Effector CD8-positive, alpha-beta T cell (primary cell): ENCODE results near the gene SNRNP25.
"Not testable (repeated sequence)": the region's sequence is repeated elsewhere in the genome, so short reads cannot be mapped to it uniquely, and the experiment has no call there.

Experiments used
- DNase-seq: peaks from one replicate; lab custom pipeline; 2025; lab: John Stamatoyannopoulos, UW
- total RNA-seq, 4 experiments: gene quantifications; one replicate each; lab custom pipeline; 2026; lab: John Stamatoyannopoulos, UW

The SNRNP25 gene
- total RNA-seq = 10.6 to 16.2 (median 13.3) reads per million in 4 experiments

DNA sequence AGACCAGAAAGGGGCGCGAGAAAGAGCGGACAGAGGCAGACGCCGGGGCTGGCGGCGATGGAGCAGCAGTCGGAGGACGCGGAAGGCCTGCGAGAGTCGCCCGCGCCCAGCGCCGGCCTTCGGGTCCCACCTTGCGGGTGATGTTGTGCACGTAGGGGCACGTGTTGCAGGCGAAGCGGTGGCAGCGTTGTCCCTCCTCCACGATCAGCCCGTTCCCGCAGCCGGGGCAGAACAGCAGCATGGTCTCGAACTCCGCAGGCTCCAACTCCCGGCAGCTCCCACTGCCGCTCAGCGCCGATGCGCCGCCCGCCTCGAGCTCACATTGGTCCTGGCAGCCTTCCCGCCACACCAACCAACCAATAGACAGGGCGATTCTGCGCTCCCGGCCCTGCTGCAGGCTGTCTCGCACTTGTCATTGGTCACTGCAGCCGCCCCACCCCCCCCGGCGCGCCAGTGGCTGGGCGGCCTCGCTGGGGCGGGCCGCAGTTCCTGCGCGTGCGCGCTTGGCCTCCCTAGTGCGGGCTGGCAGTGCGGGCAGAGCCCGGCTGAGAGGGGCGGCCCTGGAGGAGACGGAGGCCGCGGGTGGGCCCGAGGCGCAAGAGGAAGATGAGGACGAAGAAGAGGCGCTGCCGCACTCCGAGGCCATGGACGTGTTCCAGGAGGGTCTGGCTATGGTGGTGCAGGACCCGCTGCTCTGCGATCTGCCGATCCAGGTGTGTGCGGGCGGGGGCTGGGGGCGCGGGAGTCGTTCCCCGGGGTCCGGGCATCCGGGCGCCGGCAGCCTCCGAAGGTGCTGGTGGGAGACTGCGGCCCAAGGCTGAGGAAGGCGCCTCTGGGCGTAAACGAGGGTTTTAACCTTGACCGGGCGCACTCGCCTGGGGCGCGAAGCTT is at the start of gene SNRNP25, which contains the start of gene POLR3K:
TSS of gene SNRNP25 (plus strand) at position 483 of the 891 bp plus-strand sequence. CDS start at position 672, 189 bp downstream.
TSS of gene POLR3K (minus strand) at position 263 of the 891 bp plus-strand sequence. CDS start at position 241, 22 bp downstream.
- DNase-seq = peak; percentile 98

DNA sequence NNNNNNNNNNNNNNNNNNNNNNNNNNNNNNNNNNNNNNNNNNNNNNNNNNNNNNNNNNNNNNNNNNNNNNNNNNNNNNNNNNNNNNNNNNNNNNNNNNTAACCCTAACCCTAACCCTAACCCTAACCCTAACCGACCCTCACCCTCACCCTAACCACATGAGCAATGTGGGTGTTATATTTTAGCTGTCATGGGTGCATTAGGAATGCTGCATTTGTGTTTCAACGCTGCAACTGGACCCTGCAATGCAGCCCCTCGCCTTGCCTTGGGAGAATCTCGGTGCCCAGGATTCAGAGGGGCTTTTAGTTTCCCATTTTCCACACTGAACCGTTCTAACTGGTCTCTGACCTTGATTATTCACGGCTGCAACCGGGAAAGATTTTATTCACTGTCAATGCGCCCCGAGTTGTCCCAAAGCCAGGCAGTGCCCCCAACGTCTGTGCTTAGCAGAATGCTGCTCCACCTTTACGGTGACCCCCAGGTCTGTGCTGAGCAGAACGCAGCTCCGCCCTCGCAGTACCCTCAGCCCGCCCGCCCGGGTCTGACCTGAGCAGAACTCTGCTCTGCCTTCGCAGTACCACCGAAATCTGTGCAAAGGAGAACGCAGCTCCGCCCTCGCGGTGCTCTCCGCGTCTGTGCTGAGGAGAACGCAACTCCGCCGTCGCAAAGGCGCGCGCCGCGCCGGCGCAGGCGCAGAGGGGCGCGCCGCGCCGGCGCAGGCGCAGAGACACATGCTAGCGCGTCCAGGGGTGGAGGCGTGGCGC is 43.5 kb upstream of the SNRNP25 start:
- no peak for DNase-seq

DNA sequence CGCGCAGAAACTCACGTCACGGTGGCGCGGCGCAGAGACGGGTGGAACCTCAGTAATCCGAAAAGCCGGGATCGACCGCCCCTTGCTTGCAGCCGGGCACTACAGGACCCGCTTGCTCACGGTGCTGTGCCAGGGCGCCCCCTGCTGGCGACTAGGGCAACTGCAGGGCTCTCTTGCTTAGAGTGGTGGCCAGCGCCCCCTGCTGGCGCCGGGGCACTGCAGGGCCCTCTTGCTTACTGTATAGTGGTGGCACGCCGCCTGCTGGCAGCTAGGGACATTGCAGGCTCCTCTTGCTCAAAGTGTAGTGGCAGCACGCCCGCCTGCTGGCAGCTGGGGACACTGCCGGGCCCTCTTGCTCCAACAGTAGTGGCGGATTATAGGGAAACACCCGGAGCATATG is 42.9 kb upstream of the SNRNP25 start:
- peak; percentile 84 for DNase-seq

DNA sequence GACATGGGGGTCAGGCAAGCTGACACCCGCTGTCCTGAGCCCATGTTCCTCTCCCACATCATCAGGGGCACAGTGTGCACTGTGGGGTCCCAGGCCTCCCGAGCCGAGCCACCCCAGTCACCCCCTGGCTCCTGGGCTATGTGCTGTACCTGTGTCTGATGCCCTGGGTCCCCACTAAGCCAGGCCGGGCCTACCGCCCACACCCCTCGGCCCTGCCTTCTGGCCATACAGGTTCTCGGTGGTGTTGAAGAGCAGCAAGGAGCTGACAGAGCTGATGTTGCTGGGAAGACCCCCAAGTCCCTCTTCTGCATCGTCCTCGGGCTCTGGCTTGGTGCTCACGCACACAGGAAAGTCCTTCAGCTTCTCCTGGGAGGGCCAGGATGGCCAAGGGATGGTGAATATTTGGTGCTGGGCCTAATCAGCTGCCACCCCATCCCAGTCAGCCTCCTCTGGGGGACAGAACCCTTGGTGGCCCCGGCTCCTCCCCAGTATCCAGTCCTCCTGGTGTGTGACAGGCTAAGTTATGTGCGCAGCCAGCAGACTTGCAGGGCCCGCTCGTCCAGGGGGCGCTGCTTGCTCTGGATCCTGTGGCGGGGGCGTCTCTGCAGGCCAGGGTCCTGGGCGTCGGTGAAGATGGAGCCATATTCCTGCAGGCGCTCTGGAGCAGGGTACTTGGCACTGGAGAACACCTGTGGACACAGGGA is 36.4 kb upstream of the SNRNP25 start:
- DNase-seq = not testable (repeated sequence)

DNA sequence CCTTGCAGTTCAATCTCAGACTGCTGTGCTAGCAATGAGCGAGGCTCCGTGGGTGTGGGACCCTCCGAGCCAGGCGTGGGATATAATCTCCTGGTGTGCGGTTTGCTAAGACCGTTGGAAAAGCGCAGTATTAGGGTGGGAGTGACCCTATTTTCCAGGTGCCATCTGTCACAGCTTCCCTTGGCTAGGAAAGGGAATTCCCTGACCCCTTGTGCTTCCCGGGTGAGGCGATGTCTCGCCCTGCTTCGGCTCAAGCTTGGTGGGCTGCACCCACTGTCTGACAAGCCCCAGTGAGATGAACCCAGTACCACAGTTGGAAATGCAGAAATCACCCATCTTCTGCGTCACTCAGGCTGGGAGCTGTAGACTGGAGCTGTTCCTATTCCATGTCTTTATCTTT is 32.7 kb upstream of the SNRNP25 start:
- not testable (repeated sequence) for DNase-seq

DNA sequence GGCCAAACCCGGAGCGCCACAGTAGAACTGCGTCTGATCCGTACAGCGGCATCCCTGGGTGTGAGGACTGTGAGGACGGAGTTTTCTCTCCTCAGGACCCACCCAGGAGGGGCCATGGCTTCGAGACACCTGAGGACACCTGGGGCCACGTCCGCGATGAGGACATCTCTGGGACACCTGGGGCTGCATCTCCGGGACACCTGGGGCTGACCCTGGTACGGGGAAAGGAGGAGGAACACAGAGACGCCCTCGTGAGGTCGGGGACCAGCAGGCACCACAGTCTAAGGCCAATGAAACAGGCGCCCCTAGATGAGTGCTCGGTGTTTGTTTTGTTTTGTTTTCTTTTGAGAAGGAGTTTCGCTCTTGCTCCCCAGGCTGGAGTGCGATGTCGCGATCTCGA is 29.5 kb upstream of the SNRNP25 start:
- DNase-seq = not testable (repeated sequence)

DNA sequence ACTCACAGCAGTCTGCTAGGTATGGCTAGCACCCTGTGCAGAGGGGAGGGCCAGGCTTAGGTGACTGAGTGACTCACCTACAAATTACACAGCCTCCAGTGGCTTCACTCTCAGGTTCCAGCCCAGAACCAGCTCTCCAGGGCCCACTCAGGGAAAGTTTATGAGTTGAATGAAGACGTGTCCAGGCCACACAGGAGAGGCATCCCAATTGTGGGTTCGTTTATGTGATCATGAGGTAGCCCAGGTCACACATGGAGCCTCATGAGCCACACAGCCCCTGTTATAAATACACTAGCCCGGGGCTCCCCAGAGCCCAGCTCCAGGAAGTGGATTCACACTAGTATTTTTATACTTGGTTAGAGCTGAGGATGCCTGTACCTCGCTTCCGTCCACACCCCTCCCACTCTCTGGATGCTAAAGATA is 27.7 kb upstream of the SNRNP25 start:
- not testable (repeated sequence) for DNase-seq

DNA sequence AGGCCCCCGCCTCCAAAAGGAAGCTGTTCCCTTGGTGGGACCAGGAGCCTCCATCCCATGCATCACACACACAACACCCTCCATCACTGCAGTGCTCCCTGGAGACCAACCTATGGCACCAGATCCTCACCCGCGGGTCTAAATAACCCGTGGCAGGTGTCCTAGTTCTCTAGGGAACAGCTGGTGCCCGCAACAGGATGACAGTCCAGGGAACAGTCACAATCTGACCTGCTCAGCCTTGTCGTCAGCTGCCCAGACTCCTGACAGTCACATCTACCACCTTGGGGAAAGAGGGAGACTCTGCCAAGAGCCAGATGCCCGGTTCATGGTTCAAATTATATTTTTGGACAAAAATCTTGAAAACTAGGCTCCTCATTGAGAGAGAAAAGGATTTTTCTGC is 23.0 kb upstream of the SNRNP25 start:
- not testable (repeated sequence) for DNase-seq

DNA sequence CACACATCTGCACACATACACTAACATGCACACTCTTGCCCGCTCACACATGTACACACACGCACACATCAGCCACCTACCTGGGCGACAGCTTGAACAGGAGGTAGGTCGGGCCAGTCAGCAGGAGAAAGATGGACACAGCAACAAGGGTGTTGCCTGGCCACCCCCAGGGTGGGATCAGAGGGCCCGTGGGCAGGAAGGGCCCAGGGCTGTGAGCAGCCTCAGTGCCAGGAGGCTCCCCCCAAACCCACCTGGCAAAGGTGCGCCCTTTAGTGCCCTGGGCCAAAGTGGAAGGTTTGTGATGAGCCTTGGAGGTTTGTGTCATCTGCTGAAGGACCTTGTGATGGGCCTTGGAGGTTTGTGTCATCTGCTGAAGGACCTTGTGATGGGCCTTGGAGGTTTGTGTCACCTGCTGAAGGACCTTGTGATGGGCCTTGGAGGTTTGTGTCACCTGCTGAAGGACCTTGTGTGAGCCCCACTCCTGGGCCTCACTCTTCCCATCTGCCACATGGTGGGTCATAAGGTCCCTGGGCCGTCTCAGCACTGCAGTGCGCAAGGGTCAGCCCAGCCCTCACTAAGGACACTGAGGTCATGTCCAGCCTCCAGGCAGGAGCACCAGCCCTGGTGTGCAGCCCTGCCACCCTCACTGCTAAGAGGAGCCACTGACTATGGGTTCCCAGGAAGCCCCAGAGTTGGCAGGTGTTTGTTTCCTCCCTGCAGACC is 20.3 kb upstream of the SNRNP25 start:
- DNase-seq = not testable (repeated sequence)

DNA sequence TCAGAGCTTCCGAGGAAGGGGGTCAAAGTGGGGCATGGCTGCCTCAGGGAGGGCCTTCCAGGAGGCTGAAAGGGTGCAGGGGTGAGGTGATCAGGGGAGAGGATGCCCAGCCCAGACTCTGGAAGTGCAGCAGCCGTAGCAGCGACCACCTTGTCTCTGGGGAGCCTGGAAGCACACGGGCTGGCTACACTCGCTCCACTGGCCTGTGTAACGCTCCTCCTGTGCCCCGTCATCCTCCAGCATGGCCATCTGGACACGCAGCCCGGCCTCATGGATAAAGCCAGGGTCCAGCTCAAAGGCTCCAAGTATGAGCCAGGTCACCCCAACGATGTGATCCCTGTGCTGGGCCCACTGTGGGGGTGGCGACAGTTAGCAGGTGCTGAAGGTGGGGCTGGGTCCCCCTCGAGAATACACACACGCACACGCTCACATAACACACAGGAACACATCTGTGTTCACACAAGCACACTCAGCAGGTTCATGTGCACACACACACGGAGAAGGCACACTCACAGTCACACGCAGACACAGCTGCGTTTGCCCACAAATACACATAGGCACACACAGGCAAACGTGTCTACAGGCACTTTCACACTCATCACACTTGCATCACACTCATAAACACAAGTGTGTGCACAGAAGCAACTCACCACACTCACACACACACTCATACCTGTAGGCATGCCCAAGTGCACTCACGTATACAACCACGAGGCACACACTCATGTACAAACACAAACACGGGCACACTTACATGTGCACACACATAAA is 19.6 kb upstream of the SNRNP25 start:
- DNase-seq = no peak

DNA sequence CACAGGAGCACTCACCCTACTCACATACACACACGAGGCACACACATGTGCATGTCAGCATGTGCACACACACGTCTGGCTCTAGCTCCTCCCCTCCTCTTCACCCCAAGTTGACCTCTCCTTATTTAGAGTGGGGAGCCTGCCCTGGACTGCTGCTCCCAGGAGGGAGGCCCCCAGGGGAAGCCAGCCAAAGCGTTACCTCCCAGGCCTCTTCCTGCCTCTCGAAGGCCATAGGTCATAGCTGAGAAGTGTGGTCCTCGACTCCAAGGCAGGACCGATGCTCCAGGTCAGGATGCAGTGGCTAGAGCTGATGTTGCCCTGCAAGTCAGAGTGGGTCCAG is 19.0 kb upstream of the SNRNP25 start:
- no peak for DNase-seq

DNA sequence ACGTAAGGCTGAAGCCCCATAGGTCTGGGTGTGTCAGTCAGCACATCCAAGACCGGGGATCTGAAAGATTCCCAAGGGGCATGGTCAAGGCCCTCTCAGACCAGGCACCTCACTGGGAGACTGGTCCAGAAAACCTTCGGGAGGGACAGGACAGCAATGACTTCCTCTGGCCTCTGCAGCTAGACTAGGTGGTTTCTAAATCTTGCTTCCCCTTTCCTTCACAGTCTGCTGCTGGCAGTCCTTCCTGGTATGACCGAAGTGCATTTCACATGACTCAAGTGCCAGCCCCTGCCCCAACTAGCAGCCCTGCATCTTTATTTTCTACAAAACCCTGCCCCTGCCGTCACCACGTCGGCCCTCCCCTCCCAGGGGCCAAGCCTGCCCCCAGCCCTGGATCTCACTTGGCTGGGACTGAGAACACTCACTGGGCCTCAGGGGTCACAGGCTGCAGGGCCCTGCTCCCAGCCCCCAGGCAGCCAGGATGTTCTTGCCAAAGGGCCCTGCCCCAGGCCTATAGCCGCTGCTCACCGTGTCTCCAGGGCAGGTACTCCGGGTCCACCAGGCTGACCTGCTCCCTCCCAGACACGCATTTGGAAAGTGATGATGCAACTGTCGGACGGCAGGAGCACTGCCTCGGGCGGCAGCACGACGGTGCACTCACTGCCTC is 18.5 kb upstream of the SNRNP25 start:
- no peak for DNase-seq

DNA sequence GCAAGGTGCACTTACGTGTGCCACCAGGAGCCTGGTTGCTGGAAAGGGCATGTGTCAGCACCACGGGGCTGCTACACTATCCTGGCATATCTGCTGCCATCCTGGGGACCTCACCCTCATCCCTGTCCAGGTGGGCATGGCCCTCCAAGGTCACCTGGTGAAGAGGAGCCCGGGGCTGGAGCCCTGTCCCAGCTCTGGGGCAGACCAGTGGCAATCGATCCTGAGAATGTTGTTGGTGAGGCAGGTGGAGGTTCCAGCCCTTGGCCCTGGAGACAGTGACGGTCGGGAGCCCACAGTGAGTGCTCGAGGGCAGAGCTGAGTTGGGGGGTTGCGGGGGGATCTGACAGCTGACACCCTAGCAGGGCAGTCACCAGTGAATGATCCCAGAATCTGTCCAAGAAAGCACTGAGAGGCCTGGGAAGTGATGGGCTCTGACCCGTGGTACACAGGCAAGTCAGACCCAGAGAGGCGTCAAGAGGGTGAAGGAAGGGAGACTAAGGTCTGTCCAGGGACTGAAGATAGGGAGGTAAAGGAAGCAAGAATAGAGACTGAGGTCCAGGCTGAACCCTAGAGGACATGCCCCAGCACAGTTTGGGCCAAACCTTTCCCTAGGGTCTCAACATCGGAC is 17.8 kb upstream of the SNRNP25 start:
- DNase-seq = no peak

DNA sequence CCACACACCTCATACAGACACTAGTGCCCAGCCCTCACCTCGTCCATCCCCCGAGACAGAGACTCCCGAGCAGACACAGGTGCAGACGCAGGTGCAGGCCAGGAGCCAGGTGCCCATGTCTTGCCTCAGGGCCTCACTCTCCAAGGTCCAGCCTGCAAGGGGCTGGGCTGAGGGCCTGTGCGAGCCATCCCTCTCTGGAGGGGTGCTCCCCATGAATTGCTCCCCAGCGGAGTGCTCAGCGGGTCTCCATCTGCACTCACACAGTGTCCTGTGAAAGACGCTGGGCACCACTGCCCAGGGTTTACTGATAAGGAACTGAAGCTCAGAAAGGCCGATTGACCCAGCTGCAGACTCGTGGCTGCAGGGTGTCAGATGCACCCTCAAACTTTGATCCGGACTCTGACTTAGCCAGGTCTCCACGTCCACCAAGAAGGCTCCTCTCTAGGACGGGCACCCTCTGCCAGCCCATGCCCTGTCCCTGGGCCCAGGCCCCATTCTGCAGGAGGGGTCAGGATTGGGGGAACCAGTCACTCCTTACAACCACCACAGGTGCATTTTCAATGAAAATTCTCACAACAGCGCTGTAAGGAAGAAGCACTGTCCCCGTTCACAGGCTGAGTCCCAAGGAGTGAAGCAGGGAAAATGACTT is 17.2 kb upstream of the SNRNP25 start:
- DNase-seq = no peak

DNA sequence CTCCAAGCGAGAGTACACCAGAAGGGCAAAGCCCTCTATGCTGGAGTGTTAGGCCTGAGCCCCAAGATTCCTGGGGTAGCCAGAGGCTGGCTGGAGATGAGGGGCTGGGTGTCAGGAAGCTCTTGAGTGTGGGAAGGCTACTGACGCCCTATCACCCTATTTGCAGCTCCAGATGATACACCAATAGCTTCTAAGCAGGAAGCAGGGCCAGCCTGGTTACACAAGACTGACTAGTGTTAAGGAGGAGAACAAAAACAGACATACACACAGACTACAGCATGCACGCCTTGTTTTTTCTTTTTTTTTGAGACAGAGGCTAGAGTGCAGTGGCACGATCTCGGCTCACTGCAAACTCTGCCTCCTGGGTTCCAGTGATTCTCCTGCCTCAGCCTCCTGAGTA is 16.1 kb upstream of the SNRNP25 start:
- no peak for DNase-seq

DNA sequence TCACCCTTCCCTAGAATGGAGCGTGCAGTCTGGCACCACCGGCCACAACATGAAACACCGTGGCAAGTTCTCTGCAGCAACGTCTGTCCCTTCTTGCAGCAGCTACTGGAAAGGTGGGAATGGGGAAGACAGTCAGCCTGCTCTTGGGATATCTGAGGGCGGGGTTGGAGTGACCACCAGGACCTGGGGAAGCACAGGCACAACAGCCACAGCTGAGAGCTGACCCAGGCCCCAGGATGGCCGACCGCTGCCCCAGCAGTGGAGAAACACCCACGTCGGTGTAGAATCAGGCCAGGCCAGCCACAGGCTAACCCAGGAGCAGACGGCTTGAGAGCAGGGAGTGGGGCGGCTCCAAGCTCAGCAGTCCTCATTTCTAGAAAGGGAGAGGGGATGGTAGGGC is 15.4 kb upstream of the SNRNP25 start:
- not testable (repeated sequence) for DNase-seq

DNA sequence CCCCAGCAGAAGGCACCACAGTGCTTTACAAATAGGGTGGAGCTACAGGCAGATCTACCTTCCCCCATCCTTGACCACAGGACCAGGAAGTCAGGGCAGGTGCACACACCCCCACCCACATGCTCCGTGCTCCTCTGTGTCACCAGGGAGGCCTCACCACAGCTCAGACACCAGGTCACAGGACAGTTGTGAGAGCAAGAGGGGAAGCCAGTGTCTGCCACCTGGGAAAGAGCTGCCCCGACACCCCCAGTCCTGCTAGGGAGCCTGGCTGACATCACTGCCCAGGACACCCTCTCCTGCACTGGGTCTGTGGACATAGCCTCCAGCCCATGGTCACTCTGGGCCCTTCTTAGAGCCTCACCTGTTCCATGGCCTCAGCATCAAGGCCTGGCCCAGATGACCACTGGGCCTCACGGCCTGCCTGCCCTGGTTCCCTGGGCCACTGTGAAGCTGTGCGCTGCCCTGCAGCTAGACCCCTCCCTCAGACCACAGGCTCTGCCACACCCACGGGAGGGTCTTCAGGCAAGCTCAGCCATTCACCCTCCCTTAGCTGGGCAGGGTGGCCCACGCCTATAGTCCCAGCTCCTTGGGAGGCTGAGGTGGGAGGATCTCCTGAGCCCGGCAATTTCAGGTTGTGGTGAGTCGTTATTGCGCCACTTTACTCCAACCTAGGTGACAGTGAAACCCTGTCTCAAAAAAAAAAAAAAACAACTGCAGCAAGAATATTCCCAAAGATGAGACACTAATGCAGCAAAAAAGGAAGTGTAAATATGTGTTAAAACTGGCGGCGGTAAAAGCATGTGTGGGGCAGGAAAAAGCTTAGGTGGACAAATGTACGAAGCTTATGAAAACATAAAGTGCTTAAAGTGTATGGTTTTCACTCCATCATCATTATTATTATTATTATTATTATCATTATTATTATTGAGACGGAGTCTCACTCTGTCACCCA is 14.4 kb upstream of the SNRNP25 start:
- DNase-seq = no peak
